Measurements from ENCODE around the gene STRA6.

STRA6 gene

GRCh38 chr15:74180881-74181602, 21.5 kb downstream of the STRA6 start:
- no peaks in the 10 kb centered on the region; the same call in 1 of the 2 replicates for H4K20me1 ChIP-seq (ENCODE audit: insufficient read depth, low read length)
- no peak overlapping the region for H3K9ac ChIP-seq (ENCODE audit: low read depth, low read length)
- H3K79me2 ChIP-seq (ENCODE audit: insufficient read depth, low read length): no peaks in the 10 kb centered on the region
- H3K36me3 ChIP-seq (ENCODE audit: insufficient read depth, low read length): no peaks in the 10 kb centered on the region
- ATAC-seq (ENCODE audit: insufficient read depth, low read depth): no peak
- no peaks in the 10 kb centered on the region for H3K4me1 ChIP-seq (ENCODE audit: insufficient read depth, low read length)
- no peaks in the 10 kb centered on the region for H3K9me3 ChIP-seq (ENCODE audit: insufficient read depth, low read length, severe bottlenecking)
- DNase-seq: no peak
- no peaks in the 10 kb centered on the region for H3K27me3 ChIP-seq (ENCODE audit: insufficient read depth, low read length, poor library complexity)
- H3K27ac ChIP-seq (ENCODE audit: low read length): no peak overlapping the region
- H3K4me2 ChIP-seq (ENCODE audit: insufficient read depth, low read length): no peak overlapping the region
- TF ChIP-seq EZH2 (IDR thresholded peaks at IDR 0.05; ENCODE audit: borderline replicate concordance, low read depth, low read length, severe bottlenecking): no peak
- TF ChIP-seq CTCF (IDR thresholded peaks at IDR 0.05; ENCODE audit: borderline replicate concordance, extremely low read depth, low read length, poor library complexity, severe bottlenecking): no peak
- H3K4me3 ChIP-seq (ENCODE audit: low read depth in 1 of 2, low read length in 2 of 2): no peak overlapping the region
- no peak overlapping the region for H2AFZ ChIP-seq (ENCODE audit: low read depth, low read length)

GRCh38 chr15:74179983-74180880, 22.4 kb downstream of the STRA6 start:
- Histone ChIP-seq H3K4me1 (ENCODE audit: insufficient read depth, low read length) (no peaks in the 10 kb centered on the region), H3K9me3 (ENCODE audit: insufficient read depth, low read length, severe bottlenecking) (no peaks in the 10 kb centered on the region), H3K79me2 (ENCODE audit: insufficient read depth, low read length) (no peaks in the 10 kb centered on the region), H3K4me2 (ENCODE audit: insufficient read depth, low read length) (no peak overlapping the region), H4K20me1 (ENCODE audit: insufficient read depth, low read length) (no peaks in the 10 kb centered on the region; the same call in 1 of the 2 replicates), H3K36me3 (ENCODE audit: insufficient read depth, low read length) (no peaks in the 10 kb centered on the region), H3K4me3 (ENCODE audit: low read depth in 1 of 2, low read length in 2 of 2) (no peak overlapping the region), H3K27ac (ENCODE audit: low read length) (no peak overlapping the region), H3K27me3 (ENCODE audit: insufficient read depth, low read length, poor library complexity) (no peaks in the 10 kb centered on the region), H3K9ac (ENCODE audit: low read depth, low read length) (no peak overlapping the region), H2AFZ (ENCODE audit: low read depth, low read length) (no peak overlapping the region)
- no peak for ATAC-seq (ENCODE audit: insufficient read depth, low read depth)
- DNase-seq: no peak
- TF ChIP-seq EZH2 (IDR thresholded peaks at IDR 0.05; ENCODE audit: borderline replicate concordance, low read depth, low read length, severe bottlenecking): no peak
- no peak for TF ChIP-seq CTCF (IDR thresholded peaks at IDR 0.05; ENCODE audit: borderline replicate concordance, extremely low read depth, low read length, poor library complexity, severe bottlenecking)

GRCh38 chr15:74179101-74179841, 23.3 kb downstream of the STRA6 start:
- no peaks in the 10 kb centered on the region for H3K36me3 ChIP-seq (ENCODE audit: insufficient read depth, low read length)
- H3K27ac ChIP-seq (ENCODE audit: low read length): no peak overlapping the region
- H3K9me3 ChIP-seq (ENCODE audit: insufficient read depth, low read length, severe bottlenecking): no peaks in the 10 kb centered on the region

More at GRCh38 chr15:74179101-74179841, 23.3 kb downstream of the STRA6 start:
- DNase-seq (no peak), ATAC-seq (ENCODE audit: insufficient read depth, low read depth) (no peak)
- Histone ChIP-seq H2AFZ (ENCODE audit: low read depth, low read length) (no peak overlapping the region), H3K4me1 (ENCODE audit: insufficient read depth, low read length) (no peaks in the 10 kb centered on the region), H3K4me3 (ENCODE audit: low read depth in 1 of 2, low read length in 2 of 2) (no peak overlapping the region), H4K20me1 (ENCODE audit: insufficient read depth, low read length) (no peaks in the 10 kb centered on the region; the same call in 1 of the 2 replicates), H3K4me2 (ENCODE audit: insufficient read depth, low read length) (no peak overlapping the region), H3K27me3 (ENCODE audit: insufficient read depth, low read length, poor library complexity) (no peaks in the 10 kb centered on the region), H3K79me2 (ENCODE audit: insufficient read depth, low read length) (no peaks in the 10 kb centered on the region), H3K9ac (ENCODE audit: low read depth, low read length) (no peak overlapping the region)
- TF ChIP-seq CTCF (IDR thresholded peaks at IDR 0.05; ENCODE audit: borderline replicate concordance, extremely low read depth, low read length, poor library complexity, severe bottlenecking) (no peak), EZH2 (IDR thresholded peaks at IDR 0.05; ENCODE audit: borderline replicate concordance, low read depth, low read length, severe bottlenecking) (no peak)

All from DND-41 (cell line).